ENCODE measurements around the gene PRRX2. TPM values are rescaled to one million over a fixed set of nuclear protein-coding genes. Genes with fewer than 3 reads are reported as not detected.

PRRX2 gene
- total and polyA plus RNA-seq, 3 donors from 2014 or later, result 14.6 to 19.1 (median 15.3) TPM

GRCh38 chr9:129674229-129674628 lies 8.8 kb downstream of the PRRX2 start:
- Histone ChIP-seq H3K36me3 (ENCODE audit: low read depth, missing control alignments) (no peaks in the 10 kb centered on the region), H3K27me3 (no peaks in the 10 kb centered on the region), H3K4me3 (no peak overlapping the region), H3K9me3 (no peaks in the 10 kb centered on the region), H3K27ac (no peak overlapping the region), H3K4me1 (peaks cover 4% of the 10 kb centered on the region)
- DNase-seq, result no peak
- intact Hi-C loops (cut with DNase I; ENCODE audit: low total_unique reads), result no loop called here
- 71 to 80% methylated on average over 6 to 7 of the region's 7 CpGs for WGBS, 2 donors
- no peak for TF ChIP-seq POLR2A (IDR thresholded peaks at IDR 0.05)
- TF ChIP-seq CTCF (IDR thresholded peaks at IDR 0.05), result no peak

GRCh38 chr9:129675620-129676019 lies 10.2 kb downstream of the PRRX2 start:
- no peak overlapping the region for H3K27ac ChIP-seq
- WGBS, 2 donors, result 40 to 60% methylated on average over 22 to 24 of the region's 27 CpGs
- intact Hi-C loops (cut with DNase I; ENCODE audit: low total_unique reads), result no loop called here
- H3K4me3 ChIP-seq, result no peak overlapping the region
- no peaks in the 10 kb centered on the region for H3K9me3 ChIP-seq
- H3K4me1 ChIP-seq, result peaks cover 4% of the 10 kb centered on the region
- H3K27me3 ChIP-seq, result no peaks in the 10 kb centered on the region
- DNase-seq, result no peak
- no peaks in the 10 kb centered on the region for H3K36me3 ChIP-seq (ENCODE audit: low read depth, missing control alignments)
- no peak for TF ChIP-seq CTCF (IDR thresholded peaks at IDR 0.05)
- no peak for TF ChIP-seq POLR2A (IDR thresholded peaks at IDR 0.05)

- intact Hi-C loops (cut with DNase I; ENCODE audit: low total_unique reads), result no loop called here
- no peak for DNase-seq
- Histone ChIP-seq H3K27me3 (no peaks in the 10 kb centered on the region), H3K27ac (no peak overlapping the region), H3K9me3 (no peaks in the 10 kb centered on the region), H3K4me1 (peaks cover 4% of the 10 kb centered on the region), H3K36me3 (ENCODE audit: low read depth, missing control alignments) (no peaks in the 10 kb centered on the region), H3K4me3 (no peak overlapping the region)
- no peak for TF ChIP-seq POLR2A (IDR thresholded peaks at IDR 0.05)
- no peak for TF ChIP-seq CTCF (IDR thresholded peaks at IDR 0.05)
- WGBS, 2 donors, result 86 to 91% methylated on average over 1 to 4 of the region's 4 CpGs
Observed at GRCh38 chr9:129676287-129676686, 10.8 kb downstream of the PRRX2 start.

- no peak for DNase-seq
Observed at GRCh38 chr9:129676975-129677374, 11.5 kb downstream of the PRRX2 start.

More at GRCh38 chr9:129676975-129677374, 11.5 kb downstream of the PRRX2 start:
- no peak overlapping the region for H3K4me3 ChIP-seq
- no peaks in the 10 kb centered on the region for H3K36me3 ChIP-seq (ENCODE audit: low read depth, missing control alignments)
- H3K27me3 ChIP-seq, result no peaks in the 10 kb centered on the region
- intact Hi-C loops (cut with DNase I; ENCODE audit: low total_unique reads), result no loop called here
- H3K27ac ChIP-seq, result no peak overlapping the region
- no peaks in the 10 kb centered on the region for H3K9me3 ChIP-seq
- H3K4me1 ChIP-seq, result peaks cover 4% of the 10 kb centered on the region
- WGBS, 2 donors, result 80% methylated on average over 12 of the region's 12 CpGs
- no peak for TF ChIP-seq CTCF (IDR thresholded peaks at IDR 0.05)
- TF ChIP-seq POLR2A (IDR thresholded peaks at IDR 0.05), result no peak
